ENCODE measurements around the gene SLC30A2. TPM values are rescaled to one million over a fixed set of nuclear protein-coding genes. Genes with fewer than 3 reads are reported as not detected.

The SLC30A2 gene
- total and polyA plus RNA-seq, 2 experiments from 2014 or later: 0.07 TPM; not detected in 1

- H3K27ac Mint-ChIP-seq: no peak overlapping the region
- ATAC-seq (no peak), DNase-seq (ENCODE audit: low spot score) (no peak)
- TF ChIP-seq ZNF331 (CRISPR knock-in tag; IDR thresholded peaks at IDR 0.05; ENCODE audit: low read depth) (no peak), EZH2phosphoT487 (IDR thresholded peaks at IDR 0.05; ENCODE audit: unreplicated experiment) (no peak), CREB1 (CRISPR knock-in tag; IDR thresholded peaks at IDR 0.05; ENCODE audit: low read depth) (no peak), ZNF114 (CRISPR knock-in tag; IDR thresholded peaks at IDR 0.05) (no peak), NANOG (IDR thresholded peaks at IDR 0.05; ENCODE audit: borderline replicate concordance) (no peak), CTCF (conservative IDR thresholded peaks at IDR 0.05; ENCODE audit: low read depth in 2 of 2) (no peak), POLR2AphosphoS5 (IDR thresholded peaks at IDR 0.05; ENCODE audit: low read depth) (no peak), JUNB (IDR thresholded peaks at IDR 0.05; ENCODE audit: unreplicated experiment) (no peak), ZNF462 (CRISPR knock-in tag; IDR thresholded peaks at IDR 0.05) (no peak), EZH2 (IDR thresholded peaks at IDR 0.05; ENCODE audit: low read depth, unreplicated experiment) (no peak), STAT1 (IDR thresholded peaks at IDR 0.05; ENCODE audit: unreplicated experiment) (no peak), REST (IDR thresholded peaks at IDR 0.05; ENCODE audit: unreplicated experiment) (no peak), ETS1 (IDR thresholded peaks at IDR 0.05) (no peak)
- H3K36me3 Mint-ChIP-seq (ENCODE audit: low read depth): no peaks in the 10 kb centered on the region
- H3K27me3 ChIP-seq (ENCODE audit: insufficient read depth): no peaks in the 10 kb centered on the region
- H3K4me3 ChIP-seq: no peak overlapping the region
- H3K9me2 ChIP-seq (ENCODE audit: insufficient read depth): no peaks in the 10 kb centered on the region
- H3K4me3 Mint-ChIP-seq: no peak overlapping the region; the same call in 2 of the 3 replicates
- peaks cover 14% of the 10 kb centered on the region for H3K4me1 ChIP-seq (ENCODE audit: insufficient read depth)
- H3F3A ChIP-seq (replicated peaks; ENCODE audit: low read depth): no peaks in the 10 kb centered on the region
- H4K20me1 ChIP-seq (replicated peaks; ENCODE audit: insufficient read depth): no peaks in the 10 kb centered on the region
- H3K27ac ChIP-seq (ENCODE audit: low read depth): no peak overlapping the region
- H3K4me2 ChIP-seq: no peak overlapping the region
- peaks cover 30% of the 10 kb centered on the region for H3K4me1 Mint-ChIP-seq
- no peak overlapping the region for H2AFZ ChIP-seq
- H3K9me3 Mint-ChIP-seq: no peaks in the 10 kb centered on the region
- H3K79me2 ChIP-seq (replicated peaks; ENCODE audit: insufficient read depth): no peaks in the 10 kb centered on the region
- no peaks in the 10 kb centered on the region for H3K36me3 ChIP-seq (ENCODE audit: insufficient read depth)
- peaks cover 10% of the 10 kb centered on the region for H3K27me3 Mint-ChIP-seq (ENCODE audit: insufficient read depth, low read depth, poor library complexity)
Measured at GRCh38 chr1:25994402-25995150, 51.3 kb downstream of the SLC30A2 start.
